Inflammatory macrophage (primary cell): ENCODE data around the gene DALRD3.

Source experiments
- DNase-seq, 2 donors: peaks; one replicate each; pipeline ENCODE4 v3.0.0-alpha.2; 2020 to 2022

Gene DALRD3

GRCh38 chr3:48974076-48974864 lies 44.1 kb downstream of the DALRD3 start:
- DNase-seq: no peak

GRCh38 chr3:48970586-48970985 lies 47.8 kb downstream of the DALRD3 start:
- no peak for DNase-seq

- no peak for DNase-seq
Observed at GRCh38 chr3:48966876-48967361, 51.5 kb downstream of the DALRD3 start.

GRCh38 chr3:48966367-48966766 lies 52.0 kb downstream of the DALRD3 start:
- DNase-seq: no peak
